HL-60/S4 (cell line): ENCODE measurements around the gene VSTM2L.

Experiments used
- in situ Hi-C: fragments of 300-500 bp; cut with MboI; formaldehyde crosslinking; loops from 2 replicates; pipeline ENCODE4 v1.14.3; 2022; ENCODE audit warnings: low sequenced_read_pairs

VSTM2L gene

DNA sequence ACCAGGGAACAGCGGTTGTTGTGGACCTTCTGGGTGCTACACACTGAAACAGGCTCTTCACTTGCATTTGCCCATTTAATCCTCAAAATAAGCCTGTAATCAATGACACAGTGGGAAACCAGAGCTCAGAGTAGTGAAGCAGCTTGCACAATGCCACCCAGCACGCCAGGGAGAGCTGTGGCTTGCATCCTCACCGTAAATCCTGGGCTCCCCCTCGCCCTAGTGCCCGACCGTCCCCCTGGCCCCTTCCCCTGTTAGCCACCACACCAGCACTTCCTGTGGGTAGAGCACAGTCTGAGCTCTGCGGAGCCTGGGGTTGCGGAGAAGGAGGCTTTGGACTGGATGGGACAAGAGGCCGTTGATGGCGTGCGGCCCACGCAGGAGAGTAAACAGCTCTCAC, 14.5 kb downstream of the VSTM2L start:
- in situ Hi-C loops = no loop called here

GRCh38 chr20:37918035-37918434, 15.1 kb downstream of the VSTM2L start:
- in situ Hi-C loops = no loop called here

- in situ Hi-C loops = no loop called here
These were observed 16.6 kb downstream of the VSTM2L start for GRCh38 chr20:37919389-37920040.

DNA sequence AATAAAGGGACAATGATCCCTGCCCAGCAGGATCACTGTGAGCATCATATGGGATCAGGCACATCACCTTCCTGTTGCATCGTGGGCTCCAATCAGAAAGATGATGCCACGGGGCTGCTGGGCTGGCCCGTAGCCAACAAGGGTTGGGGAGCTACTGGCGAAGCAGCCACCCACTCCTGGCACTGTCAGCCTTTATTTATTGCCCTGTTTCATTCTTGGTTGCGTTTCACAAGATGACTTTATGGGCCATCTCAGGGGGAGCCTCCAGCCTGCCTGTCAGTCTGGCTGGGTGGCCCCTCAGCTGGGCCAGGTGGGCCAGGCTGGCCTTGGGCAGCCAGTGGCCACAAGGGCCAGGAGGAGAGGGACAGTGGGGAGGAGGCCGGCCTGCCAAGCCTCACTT, 17.3 kb downstream of the VSTM2L start:
- in situ Hi-C loops = no loop called here

- in situ Hi-C loops = no loop called here
These were observed 17.9 kb downstream of the VSTM2L start for GRCh38 chr20:37920679-37921322.

DNA sequence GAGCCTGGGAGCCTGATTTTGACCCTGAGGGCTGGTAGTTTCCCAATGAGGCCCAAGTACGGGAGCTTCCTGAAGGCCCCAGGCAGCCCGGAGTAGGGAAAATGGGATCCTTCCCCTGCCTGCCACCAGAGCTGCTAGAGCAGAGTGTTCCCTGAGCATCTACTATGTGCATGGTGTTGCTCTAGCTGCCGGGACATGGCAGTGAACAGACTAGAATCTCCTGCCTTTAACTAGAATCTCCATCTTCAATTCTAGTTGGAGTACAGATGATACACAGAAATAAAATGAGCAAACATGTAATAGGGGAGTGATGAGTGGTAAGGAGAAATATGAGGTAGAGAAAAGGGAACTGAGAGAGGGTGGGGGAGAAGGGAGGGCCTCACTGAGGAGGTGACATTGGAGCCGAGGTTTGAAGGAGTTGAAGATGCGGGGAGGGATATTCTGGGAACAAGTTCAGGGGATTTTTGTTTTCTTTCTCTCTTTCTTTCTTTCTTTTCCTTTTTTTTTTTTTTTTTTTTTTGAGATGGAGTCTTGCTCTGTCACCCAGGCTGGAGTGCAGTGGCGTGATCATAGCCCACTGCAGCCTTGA, 18.5 kb downstream of the VSTM2L start:
- in situ Hi-C loops = no loop called here

DNA sequence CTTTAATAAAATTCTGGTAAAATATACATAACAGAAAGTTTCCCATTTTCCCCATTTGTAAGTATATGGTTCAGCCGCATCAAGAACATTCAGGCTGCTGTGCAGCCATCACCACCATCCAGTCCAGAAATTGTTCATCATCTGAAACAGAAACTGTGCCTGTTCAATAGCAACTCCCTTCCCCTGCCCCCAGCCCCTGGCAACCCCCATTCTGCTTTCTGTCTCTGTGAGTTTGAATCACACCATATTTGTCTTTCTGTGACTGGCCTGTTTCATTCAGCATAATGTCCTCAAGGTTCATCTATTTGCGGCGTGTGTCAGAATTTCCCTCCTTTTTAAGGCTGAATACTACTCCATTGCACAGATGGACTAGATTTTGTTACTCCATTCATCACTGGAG, 19.1 kb downstream of the VSTM2L start:
- in situ Hi-C loops = no loop called here

GRCh38 chr20:37925265-37926165, 22.6 kb downstream of the VSTM2L start:
- in situ Hi-C loops = no loop called here

- in situ Hi-C loops = no loop called here
These were observed 23.7 kb downstream of the VSTM2L start for GRCh38 chr20:37926612-37927011.

DNA sequence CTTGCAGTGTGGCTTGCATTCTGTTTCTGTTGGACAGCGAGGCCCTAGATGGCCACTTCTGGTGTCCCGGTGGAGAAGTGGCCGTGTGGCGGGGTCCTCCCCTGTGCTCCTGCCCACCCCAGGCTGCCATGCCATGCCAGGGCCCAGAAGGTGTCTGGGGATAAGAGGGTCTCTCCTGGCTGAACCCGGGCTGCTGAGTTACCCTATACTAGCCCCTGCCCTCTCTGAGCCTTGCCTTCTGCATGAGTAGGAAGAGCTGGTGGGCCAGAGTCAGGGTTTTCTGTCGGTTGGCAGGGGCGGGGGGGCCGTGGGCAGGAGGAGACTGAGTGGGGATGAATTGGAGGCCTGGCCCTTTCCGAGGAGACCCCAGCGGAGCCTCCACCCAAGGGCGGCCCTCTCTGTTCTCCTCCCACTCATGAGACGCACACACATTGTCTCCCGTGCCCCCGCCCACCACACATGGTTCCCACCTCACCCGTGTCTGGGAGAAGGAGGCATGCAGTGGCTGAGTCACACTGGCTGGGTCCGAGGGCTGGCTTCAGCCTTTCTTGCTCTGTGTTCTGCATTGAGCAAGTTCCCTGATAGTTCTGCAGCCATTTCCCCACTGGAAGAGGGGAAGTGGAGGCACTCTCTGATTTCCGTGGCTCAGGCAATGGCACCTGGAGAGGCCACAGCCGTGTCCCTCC, 24.6 kb downstream of the VSTM2L start:
- in situ Hi-C loops = no loop called here

DNA sequence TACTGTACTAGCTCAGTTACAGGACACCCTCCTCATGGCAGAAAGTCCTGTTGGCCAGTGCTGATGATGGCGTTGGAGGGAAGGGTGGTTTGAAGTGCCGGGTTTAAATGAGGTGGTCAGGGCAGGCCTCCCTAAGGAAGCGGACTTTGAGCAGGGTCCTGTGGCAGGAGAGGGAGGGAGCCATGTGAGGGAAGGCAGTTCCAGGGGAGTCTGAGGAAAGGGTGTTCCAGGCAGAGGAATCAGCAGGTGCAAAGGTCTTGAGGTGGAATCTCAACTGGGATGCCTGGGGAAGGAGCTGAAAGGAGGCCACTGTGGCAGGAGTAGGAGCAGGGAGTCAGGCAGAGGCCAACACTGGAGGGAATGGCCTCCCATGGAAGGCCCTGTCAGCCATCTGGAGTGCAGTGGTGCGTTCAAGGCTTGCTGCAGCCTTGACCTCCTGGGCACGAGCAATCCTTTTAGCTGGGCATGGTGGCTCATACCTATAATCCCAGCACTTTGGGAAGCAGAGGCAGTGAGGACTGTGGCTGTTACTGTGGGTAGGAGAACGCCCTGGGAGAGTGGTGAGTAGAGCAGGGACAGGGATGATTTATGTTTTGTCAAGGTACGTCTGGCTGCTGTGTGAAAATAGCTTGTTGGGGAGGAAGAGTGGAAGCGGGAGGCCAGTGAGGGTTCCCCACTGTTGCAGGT, 26.2 kb downstream of the VSTM2L start:
- in situ Hi-C loops = no loop called here

- in situ Hi-C loops = no loop called here
These were observed 26.7 kb downstream of the VSTM2L start for GRCh38 chr20:37929683-37930014.

DNA sequence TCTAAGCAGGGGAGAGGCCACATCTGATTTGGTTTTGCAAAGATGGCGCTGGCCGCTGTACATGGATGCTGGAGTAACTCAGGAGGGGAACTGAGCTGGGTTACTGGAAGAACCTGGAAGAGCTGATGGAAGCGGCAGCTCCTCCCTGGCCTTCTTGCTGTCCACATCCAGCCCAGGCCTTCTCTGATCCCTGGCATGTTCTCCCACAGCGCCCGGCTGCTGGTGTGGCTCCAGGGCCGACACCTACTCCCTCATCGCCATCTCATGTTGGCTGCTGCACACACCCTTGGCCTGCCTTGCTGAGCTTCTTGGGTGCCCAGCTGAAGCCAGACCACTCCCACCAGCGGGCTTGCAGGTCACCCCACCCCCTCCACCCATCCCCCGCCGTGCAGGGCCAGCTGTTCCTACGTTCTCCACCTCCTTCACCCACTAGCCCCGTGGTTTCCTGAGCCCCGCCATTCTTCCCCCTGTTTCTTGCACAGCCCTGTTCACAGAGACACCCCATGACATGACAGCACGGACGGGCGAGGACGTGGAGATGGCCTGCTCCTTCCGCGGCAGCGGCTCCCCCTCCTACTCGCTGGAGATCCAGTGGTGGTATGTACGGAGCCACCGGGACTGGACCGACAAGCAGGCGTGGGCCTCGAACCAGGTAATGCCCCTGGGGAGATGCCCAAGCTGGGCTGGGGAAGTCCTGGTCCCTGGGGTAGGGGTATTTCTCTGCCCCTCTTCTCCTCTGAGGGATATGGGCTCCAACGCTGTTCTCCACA, 28.4 kb downstream of the VSTM2L start:
- in situ Hi-C loops = no loop called here

DNA sequence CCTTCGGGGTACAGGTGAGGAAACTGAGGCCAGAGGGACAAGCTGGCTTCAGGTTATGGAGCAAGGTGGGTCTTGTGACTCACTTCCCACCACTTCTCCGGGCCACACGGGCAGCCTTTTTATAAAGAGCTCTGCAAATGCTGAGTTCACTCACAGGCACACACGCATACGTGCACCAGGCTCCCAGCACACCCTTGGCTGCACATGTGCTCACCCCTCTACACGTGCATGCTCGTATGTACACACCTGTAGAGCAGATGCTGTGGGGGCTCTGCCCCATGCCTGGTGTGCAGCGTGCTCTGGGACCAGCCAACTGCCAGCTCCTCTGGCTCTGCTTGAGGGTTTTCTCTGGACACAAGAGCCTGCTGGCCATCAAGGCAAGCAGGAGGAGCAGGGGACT, 29.1 kb downstream of the VSTM2L start:
- in situ Hi-C loops = no loop called here

GRCh38 chr20:37932919-37933318, 30.0 kb downstream of the VSTM2L start:
- in situ Hi-C loops = no loop called here

- in situ Hi-C loops = no loop called here
These were observed 31.1 kb downstream of the VSTM2L start for GRCh38 chr20:37933786-37934633.

DNA sequence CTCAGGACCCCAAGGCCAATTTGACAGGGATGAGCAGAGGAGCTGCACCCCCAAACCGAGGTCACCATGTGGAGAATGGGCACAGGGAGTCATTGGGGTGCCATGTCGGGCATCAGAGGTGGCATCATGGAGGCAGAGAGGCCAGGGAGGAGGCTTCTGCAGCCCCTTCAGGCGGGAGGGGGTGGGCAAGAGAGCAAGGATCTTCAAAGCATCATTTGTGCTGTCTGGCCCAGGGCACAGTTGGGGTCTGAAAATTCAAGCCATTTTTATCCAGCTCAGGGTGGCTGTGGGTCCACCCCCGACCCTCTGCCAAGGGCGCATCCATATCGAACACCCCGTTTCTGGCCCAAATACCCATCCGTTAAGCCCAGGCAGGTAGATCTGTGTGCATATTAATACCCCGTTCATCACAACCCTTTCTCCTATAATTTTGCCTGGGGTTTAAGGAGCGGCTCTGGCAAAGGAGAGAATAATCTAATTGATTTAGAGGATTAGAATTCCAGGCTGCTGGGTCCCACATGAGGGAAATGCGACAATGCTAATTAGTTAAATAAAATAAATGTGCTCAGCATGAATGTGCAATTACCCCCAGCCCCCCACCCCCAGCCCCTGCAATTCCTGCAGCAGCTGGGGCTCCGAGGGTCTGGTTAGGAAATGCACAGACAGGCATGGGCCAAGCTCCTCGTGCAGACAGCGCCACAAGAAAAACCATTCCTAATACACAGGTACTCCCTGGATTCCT, 31.9 kb downstream of the VSTM2L start:
- in situ Hi-C loops = no loop called here

DNA sequence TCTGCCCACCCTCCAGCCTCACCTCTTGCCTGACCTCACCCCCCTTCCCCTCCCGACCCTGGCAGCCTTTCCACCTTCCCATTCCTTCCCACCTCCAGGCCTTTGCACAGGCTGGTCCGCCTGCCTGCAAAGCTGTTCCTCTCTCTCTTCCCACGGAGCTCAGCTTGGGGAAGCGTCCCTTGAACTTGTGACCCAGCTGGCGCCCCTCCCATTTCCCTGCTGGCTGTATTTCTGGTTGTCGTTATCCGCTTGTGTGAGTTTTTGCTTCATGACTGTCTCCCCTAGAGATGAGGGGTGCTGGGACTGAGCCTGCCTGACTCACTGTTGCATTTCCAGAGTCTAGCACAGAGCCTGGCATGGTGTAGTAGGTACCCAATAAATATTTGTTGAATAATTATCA, 32.5 kb downstream of the VSTM2L start:
- in situ Hi-C loops = no loop called here
